Activated T-cell treated with anti-CD3 and anti-CD28 coated beads, Interleukin-2, amount 50 U/mL, for 72 hours (primary cell): Measurements from ENCODE around the gene ACSS3. TPM values are rescaled to one million over a fixed set of nuclear protein-coding genes. Genes with fewer than 3 reads are reported as not detected.

Experiments used
- ATAC-seq, 2 donors: fragments of 150-1000 bp; cut with Tn5 transposase; replicated peaks in 1 of 2; 2 replicates each; pipeline ENCODE4 v1.10.0; 2021; ENCODE audit warnings: moderate library complexity in 2 of 2, mild to moderate bottlenecking in 1 of 2
- DNase-seq, 2 donors: peaks; one replicate each; pipeline ENCODE4 v3.0.0; 2021 to 2022; ENCODE audit warnings: mixed read lengths in 1 of 2
- H3K27ac Mint-ChIP-seq: one replicate; pipeline ENCODE4 v1.8.0; 2022; ENCODE audit warnings: mild to moderate bottlenecking, moderate library complexity, mixed read lengths
- H3K27me3 Mint-ChIP-seq: one replicate; pipeline ENCODE4 v1.8.0; 2022; ENCODE audit warnings: low read depth, mixed read lengths
- H3K36me3 Mint-ChIP-seq, 2 donors: one replicate each; pipeline ENCODE4 v1.8.0; 2022; ENCODE audit warnings: mixed read lengths in 2 of 2, mild to moderate bottlenecking in 1 of 2; ENCODE audit not compliant: insufficient read depth in 2 of 2
- H3K4me1 Mint-ChIP-seq: one replicate; pipeline ENCODE4 v1.8.0; 2022; ENCODE audit warnings: low read depth, mixed read lengths
- H3K4me3 Mint-ChIP-seq, 2 donors: one replicate each; pipeline ENCODE4 v1.8.0; 2022; ENCODE audit warnings: mild to moderate bottlenecking in 2 of 2, mixed read lengths in 2 of 2, moderate library complexity in 2 of 2
- H3K9me3 Mint-ChIP-seq, 2 donors: one replicate each; pipeline ENCODE4 v1.8.0; 2022; ENCODE audit warnings: mixed read lengths in 2 of 2
- total RNA-seq, 2 donors: library from RNA; stranded (reverse); gene quantifications; one replicate each; pipeline ENCODE4 v1.2.3, GENCODE V29; 2022

Gene ACSS3
- total RNA-seq, 2 donors from 2014 or later = not detected

DNA sequence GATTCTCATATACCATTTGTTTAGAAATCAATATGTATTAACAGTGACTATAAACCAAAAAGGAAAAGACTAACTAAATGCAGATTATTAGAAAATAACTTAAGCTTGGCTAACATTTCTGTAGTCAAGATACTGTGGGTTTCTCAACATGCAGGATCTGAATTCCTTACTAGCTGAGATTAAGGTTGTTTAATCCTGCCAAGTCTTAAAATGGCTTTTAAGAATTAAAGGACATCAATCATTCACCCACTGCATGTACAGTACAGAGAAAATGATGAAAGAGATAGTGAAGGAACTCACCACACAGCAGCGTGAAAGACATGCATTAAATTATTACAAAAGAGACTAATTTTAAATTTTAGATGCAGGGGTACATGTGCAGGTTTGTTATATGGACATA is 3.8 kb downstream of the ACSS3 start:
- DNase-seq (no peak), ATAC-seq (no peak)
- Mint-ChIP-seq H3K4me3 (no peak overlapping the region), H3K27me3 (peaks cover 10% of the 10 kb centered on the region), H3K4me1 (no peaks in the 10 kb centered on the region), H3K36me3 (peaks cover 0 to 1% of the 10 kb centered on the region in 2 donors), H3K9me3 (peaks cover 4 to 15% of the 10 kb centered on the region in 2 donors), H3K27ac (no peak overlapping the region)

DNA sequence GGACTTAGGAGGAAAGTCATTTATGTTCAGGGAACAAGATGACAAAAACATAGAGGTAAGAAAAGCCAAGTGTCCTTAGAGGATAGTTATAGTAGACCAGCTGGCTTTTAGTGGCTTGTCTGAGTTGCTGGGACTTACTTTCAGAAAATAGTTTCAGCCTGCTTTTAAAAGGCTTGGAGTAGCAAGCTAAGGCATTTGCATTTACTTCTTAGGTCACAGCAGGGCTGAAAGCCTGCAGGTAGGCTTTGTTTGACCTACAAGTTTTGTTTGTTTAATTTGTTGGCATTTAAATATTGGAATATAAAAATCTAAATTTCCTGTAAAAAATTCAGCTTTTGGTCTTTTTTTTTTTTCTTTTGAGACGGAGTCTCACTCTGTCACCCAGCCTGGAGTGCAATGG is 5.1 kb downstream of the ACSS3 start:
- H3K36me3 Mint-ChIP-seq = peaks cover 0 to 1% of the 10 kb centered on the region in 2 donors
- H3K27ac Mint-ChIP-seq = no peak overlapping the region
- no peak overlapping the region for H3K4me3 Mint-ChIP-seq
- ATAC-seq (no peak), DNase-seq (no peak)
- peaks cover 4 to 14% of the 10 kb centered on the region in 2 donors for H3K9me3 Mint-ChIP-seq
- H3K27me3 Mint-ChIP-seq = no peaks in the 10 kb centered on the region
- no peaks in the 10 kb centered on the region for H3K4me1 Mint-ChIP-seq

DNA sequence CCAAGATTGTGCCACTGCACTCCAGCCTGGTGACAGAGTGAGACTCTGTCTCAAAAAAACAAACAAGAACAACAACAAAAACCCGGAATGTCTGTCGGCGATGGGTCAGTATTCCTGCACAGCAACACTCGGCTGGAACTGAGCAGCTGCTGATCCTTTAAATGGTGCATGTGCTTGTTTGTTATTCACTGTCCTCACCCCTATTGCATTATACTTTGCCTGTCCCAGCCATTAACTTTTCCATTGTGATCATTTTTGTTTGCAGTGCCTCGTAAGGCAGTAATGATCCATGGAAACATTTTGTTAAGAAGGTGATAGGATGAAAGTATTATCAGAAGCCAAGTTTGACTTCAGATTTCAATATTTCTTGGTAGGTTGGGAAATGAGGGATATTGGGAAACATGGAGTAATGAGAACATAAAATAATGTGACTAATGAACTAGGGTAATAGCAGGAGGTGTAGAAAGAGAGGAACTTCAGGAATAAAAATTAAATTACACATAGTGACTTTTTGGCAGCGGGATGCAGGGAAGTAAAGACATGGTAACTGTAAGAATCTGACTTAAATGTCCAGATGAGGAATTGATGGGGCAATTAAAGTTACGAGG is 6.1 kb downstream of the ACSS3 start:
- ATAC-seq (no peak), DNase-seq (no peak)
- H3K4me1 Mint-ChIP-seq = no peaks in the 10 kb centered on the region
- peaks cover 4 to 9% of the 10 kb centered on the region in 2 donors for H3K9me3 Mint-ChIP-seq
- H3K4me3 Mint-ChIP-seq = no peak overlapping the region
- H3K27me3 Mint-ChIP-seq = no peaks in the 10 kb centered on the region
- H3K36me3 Mint-ChIP-seq = no peaks in the 10 kb centered on the region
- no peak overlapping the region for H3K27ac Mint-ChIP-seq

DNA sequence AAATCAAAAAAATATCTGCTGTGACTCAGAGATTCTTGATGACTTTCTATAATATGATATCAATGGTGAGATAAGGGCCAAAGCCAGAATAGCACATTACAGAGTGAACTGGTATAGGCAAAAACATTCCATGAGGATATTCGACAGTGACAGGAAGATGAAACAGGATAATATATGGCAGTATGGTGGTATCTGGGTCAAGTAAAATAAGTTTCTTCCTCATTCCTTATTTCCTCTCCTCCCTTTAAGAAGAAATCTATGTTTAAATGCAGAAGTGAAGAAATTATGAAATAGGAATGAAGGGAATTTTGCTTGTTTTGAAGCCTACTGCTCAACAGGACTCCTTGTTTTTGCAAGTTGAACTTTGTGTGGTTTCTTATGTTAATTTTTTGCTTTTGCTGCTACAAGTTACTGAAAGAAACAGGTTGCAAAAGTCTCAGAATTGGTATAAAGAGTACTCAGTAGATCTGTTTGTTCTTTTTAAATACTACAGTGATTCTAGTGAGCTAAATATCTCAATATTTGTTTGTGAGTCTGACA is 7.0 kb downstream of the ACSS3 start:
- H3K4me3 Mint-ChIP-seq = no peak overlapping the region

DNA sequence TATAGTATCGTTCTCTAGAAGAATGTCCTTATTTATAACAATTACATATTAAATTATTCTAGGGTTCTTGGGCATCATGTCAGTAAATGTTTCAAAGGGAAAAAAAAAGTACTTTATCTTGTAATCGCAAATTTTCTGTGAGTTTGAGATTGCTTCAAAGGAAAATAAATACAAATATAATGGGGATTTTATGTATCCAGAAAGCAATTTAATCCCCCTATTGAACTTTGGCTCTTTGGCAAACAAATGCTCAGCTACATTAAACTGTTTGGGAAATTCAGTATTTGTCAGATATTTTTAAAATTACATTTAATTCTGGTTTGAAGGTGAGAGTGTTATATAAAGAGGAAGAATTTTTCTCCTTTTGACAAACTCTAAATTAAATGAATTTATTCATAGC is 8.0 kb downstream of the ACSS3 start:
- H3K27ac Mint-ChIP-seq = no peak overlapping the region
- ATAC-seq (no peak), DNase-seq (no peak)
- no peaks in the 10 kb centered on the region for H3K4me1 Mint-ChIP-seq
- H3K4me3 Mint-ChIP-seq = no peak overlapping the region
- H3K9me3 Mint-ChIP-seq = peaks cover 4 to 7% of the 10 kb centered on the region in 2 donors
- H3K27me3 Mint-ChIP-seq = no peaks in the 10 kb centered on the region
- H3K36me3 Mint-ChIP-seq = no peaks in the 10 kb centered on the region

More for the DNA sequence above, 7.0 kb downstream of the ACSS3 start:
- no peak overlapping the region for H3K27ac Mint-ChIP-seq
- DNase-seq (no peak), ATAC-seq (no peak)
- peaks cover 4 to 9% of the 10 kb centered on the region in 2 donors for H3K9me3 Mint-ChIP-seq
- no peaks in the 10 kb centered on the region for H3K27me3 Mint-ChIP-seq
- no peaks in the 10 kb centered on the region for H3K4me1 Mint-ChIP-seq
- no peaks in the 10 kb centered on the region for H3K36me3 Mint-ChIP-seq

DNA sequence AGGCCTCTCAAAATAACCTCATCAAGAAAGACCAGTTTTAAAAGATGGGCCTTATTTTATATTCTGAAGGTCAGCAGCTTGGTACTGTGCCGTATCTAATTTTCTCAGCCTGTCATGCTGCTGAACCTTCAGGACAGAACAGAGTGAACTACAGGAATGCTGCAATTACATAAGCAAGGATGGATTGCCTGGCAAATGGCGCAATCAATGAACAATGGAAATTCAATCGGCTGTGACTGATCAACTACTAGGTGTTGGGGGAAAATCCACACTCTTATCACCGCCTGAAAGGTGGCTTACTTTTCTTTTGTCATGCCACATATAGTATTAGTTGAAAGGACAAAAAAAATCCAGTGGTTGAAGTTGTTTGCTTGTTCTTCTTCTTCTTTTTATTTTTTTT is 8.5 kb downstream of the ACSS3 start:
- no peak for ATAC-seq
- DNase-seq = no peak
- H3K4me1 Mint-ChIP-seq = no peaks in the 10 kb centered on the region
- no peaks in the 10 kb centered on the region for H3K36me3 Mint-ChIP-seq
- no peak overlapping the region for H3K27ac Mint-ChIP-seq
- no peak overlapping the region for H3K4me3 Mint-ChIP-seq
- no peaks in the 10 kb centered on the region for H3K27me3 Mint-ChIP-seq
- peaks cover 4 to 7% of the 10 kb centered on the region in 2 donors for H3K9me3 Mint-ChIP-seq

DNA sequence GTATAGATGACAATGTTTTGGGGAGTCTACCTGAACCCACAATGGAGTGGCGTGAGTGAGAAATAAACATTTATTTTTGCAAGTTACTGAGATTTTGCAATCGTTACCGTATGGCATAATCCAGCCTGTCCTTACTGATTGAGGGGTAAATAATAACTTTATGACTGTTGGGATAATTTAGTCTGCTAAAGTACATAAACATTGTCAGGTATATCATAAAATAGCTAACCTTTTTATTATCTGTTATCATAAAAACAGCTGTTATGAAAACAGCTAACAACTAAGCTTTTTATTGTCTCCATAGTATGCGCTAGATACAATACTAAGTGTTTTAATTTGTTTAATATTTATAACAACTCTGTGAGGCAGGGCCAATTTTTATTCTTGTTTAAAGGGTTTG is 10.3 kb downstream of the ACSS3 start:
- no peak overlapping the region for H3K27ac Mint-ChIP-seq
- no peak overlapping the region for H3K4me3 Mint-ChIP-seq
- H3K27me3 Mint-ChIP-seq = no peaks in the 10 kb centered on the region
- H3K36me3 Mint-ChIP-seq = no peaks in the 10 kb centered on the region
- no peaks in the 10 kb centered on the region for H3K4me1 Mint-ChIP-seq
- ATAC-seq = no peak
- H3K9me3 Mint-ChIP-seq = peaks cover 2% of the 10 kb centered on the region in 2 donors
- no peak for DNase-seq

DNA sequence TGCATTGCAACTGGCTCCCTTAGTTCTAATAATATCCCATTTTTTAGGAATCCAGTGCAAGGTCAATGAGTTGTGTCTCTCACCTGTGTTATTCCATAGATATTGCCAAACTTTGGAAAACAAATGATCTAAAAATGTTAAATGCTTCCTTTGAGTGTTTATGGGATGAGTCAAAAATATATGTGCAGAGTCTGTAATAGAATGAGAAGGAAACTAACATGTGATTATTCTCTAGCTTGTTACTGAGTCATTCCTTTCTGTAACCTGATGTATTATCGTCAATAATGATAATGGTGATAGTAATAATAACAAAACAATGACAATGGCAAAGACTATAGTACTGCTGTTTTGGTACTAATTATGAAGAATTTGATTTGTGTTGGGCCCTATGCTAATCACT is 11.5 kb downstream of the ACSS3 start:
- no peaks in the 10 kb centered on the region for H3K4me1 Mint-ChIP-seq
- no peak overlapping the region for H3K27ac Mint-ChIP-seq
- no peaks in the 10 kb centered on the region for H3K36me3 Mint-ChIP-seq
- H3K9me3 Mint-ChIP-seq = peaks cover 2% of the 10 kb centered on the region in 2 donors
- ATAC-seq = no peak
- H3K27me3 Mint-ChIP-seq = no peaks in the 10 kb centered on the region
- H3K4me3 Mint-ChIP-seq = no peak overlapping the region
- DNase-seq = no peak

DNA sequence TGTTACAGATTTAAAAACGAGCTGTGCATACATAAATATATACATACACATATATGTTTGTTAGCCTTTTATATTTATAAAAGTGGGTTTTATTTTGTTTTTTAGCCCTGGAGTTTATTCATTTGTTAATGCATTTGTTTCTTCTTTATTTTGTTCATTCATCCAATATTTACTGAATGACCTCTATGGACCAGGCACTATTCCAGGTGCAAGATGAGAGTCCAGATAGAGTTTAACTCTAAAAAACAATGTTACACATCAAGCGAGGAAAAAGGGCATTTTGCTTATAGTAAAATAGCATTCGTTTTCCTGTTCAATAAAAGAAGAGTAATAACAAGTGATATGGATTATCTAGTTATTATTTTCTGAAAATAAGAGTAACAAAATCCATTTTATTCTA is 14.2 kb downstream of the ACSS3 start:
- no peak for ATAC-seq
- no peak overlapping the region for H3K27ac Mint-ChIP-seq
- H3K4me1 Mint-ChIP-seq = no peaks in the 10 kb centered on the region
- DNase-seq = no peak
- H3K4me3 Mint-ChIP-seq = no peak overlapping the region
- H3K27me3 Mint-ChIP-seq = no peaks in the 10 kb centered on the region
- peaks cover 1 to 2% of the 10 kb centered on the region in 2 donors for H3K9me3 Mint-ChIP-seq
- H3K36me3 Mint-ChIP-seq = no peaks in the 10 kb centered on the region

DNA sequence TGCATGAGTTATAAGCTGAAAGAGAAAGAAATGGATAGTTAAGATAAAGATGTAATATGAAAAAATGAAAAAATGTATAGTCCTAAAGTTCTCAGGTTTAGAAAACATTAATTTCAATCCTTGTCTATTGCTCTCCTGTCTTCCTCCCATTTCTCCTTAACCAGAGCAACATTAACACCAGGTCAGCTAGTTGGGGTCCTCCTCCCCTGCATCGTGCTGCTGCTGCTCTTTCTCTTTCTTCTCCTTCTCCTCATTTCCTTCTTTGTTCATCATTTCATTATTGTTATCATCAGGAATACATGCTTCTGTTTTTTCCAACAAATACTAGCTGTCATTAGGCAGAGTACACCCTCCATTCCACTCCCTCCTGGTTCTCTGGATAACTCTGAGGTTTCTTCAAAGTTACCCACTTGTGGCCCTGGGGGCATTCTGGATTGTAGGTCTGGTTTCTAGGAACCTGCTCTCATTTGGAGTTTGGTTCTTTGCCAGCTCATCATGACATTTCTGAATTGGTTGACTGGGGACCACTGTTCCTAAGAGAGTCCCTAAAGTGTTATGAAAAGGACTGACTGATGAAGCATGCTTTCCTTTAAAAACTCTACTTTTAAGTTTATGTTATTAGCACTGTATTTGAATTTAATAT is 17.0 kb downstream of the ACSS3 start:
- H3K9me3 Mint-ChIP-seq = peaks cover 1 to 6% of the 10 kb centered on the region in 2 donors
- no peaks in the 10 kb centered on the region for H3K36me3 Mint-ChIP-seq
- H3K4me1 Mint-ChIP-seq = no peaks in the 10 kb centered on the region
- no peak overlapping the region for H3K27ac Mint-ChIP-seq
- no peak overlapping the region for H3K4me3 Mint-ChIP-seq
- no peaks in the 10 kb centered on the region for H3K27me3 Mint-ChIP-seq
- DNase-seq (no peak), ATAC-seq (no peak)

DNA sequence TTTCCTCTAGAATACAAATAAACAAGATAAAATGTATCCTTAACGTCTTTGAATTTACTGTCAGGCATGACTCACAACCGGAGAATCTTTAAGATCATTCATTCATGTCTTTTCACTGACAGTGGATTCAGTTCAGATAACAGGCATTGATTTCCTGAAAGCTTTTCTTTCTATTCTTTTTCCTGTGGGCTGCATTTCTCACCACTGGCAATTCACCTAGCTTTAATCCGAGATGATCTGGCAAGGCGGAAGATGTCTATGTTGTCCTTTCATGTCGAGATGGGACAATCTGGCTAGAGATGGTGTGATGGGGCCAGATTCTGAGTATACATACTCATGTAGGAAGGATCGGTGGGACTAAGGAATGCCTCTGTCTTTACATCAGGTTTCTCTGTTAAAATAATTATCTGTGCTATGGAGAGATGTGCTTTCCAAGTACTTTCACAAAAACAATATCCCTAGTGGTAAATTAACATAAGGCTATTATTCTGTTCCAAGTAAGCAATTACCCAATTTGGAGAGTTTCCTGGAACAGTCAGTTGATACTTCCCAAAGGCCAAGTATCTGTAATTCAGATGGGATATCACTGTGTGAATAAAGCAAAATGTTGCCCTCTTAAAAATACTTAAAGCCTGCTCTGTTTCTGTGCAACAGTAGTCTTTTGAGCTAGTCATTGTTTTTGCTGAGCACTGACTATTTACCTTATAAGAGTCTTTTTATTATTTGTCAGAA is 17.8 kb downstream of the ACSS3 start:
- Mint-ChIP-seq H3K27ac (no peak overlapping the region), H3K4me1 (no peaks in the 10 kb centered on the region), H3K4me3 (no peak overlapping the region), H3K36me3 (no peaks in the 10 kb centered on the region), H3K9me3 (peaks cover 1 to 9% of the 10 kb centered on the region in 2 donors), H3K27me3 (no peaks in the 10 kb centered on the region)
- DNase-seq = no peak
- ATAC-seq = no peak

DNA sequence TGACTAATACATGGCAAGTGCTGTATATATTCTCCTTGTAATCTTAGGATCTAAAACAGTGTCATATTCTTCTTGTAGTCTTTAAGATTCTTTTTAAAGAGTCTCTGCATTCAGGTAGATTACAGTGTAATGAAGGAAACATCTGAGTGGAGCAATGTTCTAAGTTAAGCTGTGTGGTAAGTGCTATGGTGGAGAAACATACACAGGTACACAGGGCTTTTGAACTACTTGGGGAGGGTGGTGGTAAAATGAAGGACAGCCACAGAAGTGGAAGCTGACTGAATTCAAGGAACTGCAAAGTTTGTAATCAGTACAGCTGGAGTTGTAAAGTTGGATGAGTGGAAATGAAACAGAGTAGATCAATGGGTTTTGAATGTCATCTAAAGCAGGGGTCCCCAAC is 27.8 kb downstream of the ACSS3 start:
- no peak overlapping the region for H3K27ac Mint-ChIP-seq
- H3K36me3 Mint-ChIP-seq = no peaks in the 10 kb centered on the region
- peaks cover 4 to 8% of the 10 kb centered on the region in 2 donors for H3K9me3 Mint-ChIP-seq
- H3K27me3 Mint-ChIP-seq = no peaks in the 10 kb centered on the region
- no peaks in the 10 kb centered on the region for H3K4me1 Mint-ChIP-seq
- ATAC-seq (no peak), DNase-seq (no peak)
- H3K4me3 Mint-ChIP-seq = no peak overlapping the region

DNA sequence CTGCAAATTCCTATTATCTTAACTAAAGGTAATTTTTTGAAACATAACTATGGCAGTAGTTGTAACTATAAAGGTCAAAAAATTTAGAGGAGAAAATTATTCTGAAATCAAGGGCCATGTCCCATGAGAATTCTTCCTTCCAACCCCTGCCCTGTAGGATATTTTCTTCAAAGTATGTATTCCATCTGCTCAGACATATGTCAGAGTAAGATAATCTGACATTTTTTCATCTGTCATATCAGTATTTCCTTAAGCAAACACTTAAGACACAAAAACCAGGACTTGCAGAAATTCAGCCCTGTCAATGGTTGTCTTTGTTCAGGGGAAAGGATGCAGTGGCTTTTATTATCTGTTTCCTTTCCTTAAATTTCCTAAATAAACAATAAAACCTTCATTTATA is 36.3 kb downstream of the ACSS3 start:
- Mint-ChIP-seq H3K4me3 (no peak overlapping the region), H3K27me3 (no peaks in the 10 kb centered on the region), H3K4me1 (no peaks in the 10 kb centered on the region), H3K9me3 (peaks cover 2 to 7% of the 10 kb centered on the region in 2 donors), H3K27ac (no peak overlapping the region), H3K36me3 (no peaks in the 10 kb centered on the region)
- ATAC-seq (no peak), DNase-seq (no peak)
